ENCODE results near the gene SPTBN4.

GRCh38 chr19:40497214-40497613 lies 30.4 kb downstream of the SPTBN4 start:
- TF ChIP-seq, protein P1, sequence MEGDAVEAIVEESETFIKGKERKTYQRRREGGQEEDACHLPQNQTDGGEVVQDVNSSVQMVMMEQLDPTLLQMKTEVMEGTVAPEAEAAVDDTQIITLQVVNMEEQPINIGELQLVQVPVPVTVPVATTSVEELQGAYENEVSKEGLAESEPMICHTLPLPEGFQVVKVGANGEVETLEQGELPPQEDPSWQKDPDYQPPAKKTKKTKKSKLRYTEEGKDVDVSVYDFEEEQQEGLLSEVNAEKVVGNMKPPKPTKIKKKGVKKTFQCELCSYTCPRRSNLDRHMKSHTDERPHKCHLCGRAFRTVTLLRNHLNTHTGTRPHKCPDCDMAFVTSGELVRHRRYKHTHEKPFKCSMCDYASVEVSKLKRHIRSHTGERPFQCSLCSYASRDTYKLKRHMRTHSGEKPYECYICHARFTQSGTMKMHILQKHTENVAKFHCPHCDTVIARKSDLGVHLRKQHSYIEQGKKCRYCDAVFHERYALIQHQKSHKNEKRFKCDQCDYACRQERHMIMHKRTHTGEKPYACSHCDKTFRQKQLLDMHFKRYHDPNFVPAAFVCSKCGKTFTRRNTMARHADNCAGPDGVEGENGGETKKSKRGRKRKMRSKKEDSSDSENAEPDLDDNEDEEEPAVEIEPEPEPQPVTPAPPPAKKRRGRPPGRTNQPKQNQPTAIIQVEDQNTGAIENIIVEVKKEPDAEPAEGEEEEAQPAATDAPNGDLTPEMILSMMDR (IDR thresholded peaks at IDR 0.05): no peak
- TF ChIP-seq POLR2AphosphoS5 (IDR thresholded peaks at IDR 0.05): no peak
- no peak for TF ChIP-seq POLR2A (IDR thresholded peaks at IDR 0.05)
